Activated CD8-positive, alpha-beta memory T cell treated with anti-CD3 and anti-CD28 coated beads, Interleukin-2, amount 50 U/mL, for 1 hour (primary cell): ENCODE results near the gene PCDHGA1.
A peak's percentile ranks its signal among the peaks of the same experiment; 100 is the strongest.

Experiments used
- DNase-seq: peaks from one replicate; pipeline ENCODE4 v3.0.0-alpha.2; 2020; ENCODE audit errors: extremely low read depth

Gene PCDHGA1

DNA sequence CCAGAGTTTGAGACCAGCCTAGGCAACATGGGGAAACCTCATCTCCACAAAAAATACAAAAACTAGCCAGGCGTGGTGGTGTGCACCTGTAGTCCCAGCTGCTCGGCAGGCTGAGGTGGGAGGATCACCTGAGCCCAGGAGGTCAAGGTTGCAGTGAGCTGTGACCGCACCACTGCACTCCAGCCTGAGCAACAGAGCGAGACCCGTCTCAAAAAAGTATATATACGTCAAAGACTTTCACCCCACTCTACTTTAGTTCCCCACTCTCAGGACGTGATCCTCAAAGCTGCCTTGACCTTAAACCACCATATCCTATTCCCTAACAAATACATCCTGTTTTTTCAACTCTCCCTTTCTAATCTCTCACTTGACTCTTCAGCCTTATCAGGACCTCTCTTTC lies 199.6 kb downstream of the PCDHGA1 start:
- DNase-seq = no peak

DNA sequence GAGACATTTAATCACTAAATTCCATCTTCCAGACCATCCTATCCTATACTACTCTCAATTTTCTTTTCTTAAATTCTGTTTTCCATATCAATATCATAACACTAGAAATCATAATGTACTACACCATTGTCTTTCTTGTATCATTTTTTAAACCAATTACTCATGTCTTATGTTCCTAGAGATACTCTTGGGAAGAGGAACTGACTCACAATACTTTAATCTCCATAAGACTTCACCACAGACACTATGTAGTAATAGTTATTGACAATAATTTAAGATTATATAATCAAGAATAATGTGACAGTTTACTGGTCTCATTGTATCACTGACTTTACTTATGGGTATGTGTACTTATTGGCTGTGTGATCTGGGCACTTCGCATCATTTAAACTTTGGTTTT lies 202.4 kb downstream of the PCDHGA1 start:
- no peak for DNase-seq

DNA sequence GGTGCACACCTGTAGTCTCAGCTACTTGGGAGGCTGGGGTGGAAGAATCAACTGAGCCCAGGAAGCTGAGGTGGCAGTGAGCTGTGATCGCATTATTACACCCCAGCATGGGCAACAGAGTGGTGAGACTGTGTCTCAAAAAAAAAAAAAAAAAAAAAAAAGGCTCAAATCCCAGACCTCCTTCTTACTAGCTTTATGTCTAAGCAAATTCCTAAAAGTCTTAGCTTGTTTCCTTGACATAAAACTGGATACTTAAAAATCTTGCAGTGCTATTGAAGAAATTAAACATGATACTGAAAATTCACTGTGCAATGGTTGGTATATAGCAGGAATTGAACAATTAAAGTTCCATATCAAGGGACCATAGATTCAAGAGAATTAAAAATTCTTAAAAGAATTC lies 203.6 kb downstream of the PCDHGA1 start:
- DNase-seq = no peak

DNA sequence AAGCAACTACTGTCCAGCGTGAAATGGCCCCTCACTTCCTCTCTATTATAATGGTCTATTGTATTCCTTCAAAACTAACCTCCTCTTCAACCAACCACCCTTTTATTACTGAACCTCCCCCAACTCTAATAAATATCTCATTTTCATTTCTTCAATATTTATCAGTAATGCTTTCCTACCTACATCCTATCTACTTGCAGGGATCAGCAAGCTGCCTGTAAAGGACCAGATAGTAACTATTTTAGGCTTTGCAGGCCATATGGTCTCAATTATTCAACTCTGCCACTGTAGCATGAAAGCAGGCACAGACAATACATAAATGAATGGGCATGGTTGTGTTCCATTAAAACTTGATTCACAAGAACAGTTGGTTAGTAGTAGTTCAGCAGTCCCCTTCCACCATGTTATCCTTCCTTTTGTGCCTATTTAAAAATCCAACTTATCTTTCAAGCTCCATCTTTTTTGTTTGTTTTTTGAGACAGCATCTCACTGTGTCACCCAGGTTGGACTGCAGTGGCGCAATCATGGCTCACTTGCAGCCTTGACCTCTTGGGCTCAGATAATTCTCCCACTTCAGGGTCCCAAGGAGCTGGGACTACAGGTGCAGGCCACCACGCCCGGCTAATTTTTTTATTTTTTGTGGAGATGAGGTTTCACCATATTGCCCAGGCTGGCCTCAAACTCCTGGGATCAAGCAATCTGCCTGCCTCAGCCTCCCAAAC lies 204.3 kb downstream of the PCDHGA1 start:
- DNase-seq = no peak

DNA sequence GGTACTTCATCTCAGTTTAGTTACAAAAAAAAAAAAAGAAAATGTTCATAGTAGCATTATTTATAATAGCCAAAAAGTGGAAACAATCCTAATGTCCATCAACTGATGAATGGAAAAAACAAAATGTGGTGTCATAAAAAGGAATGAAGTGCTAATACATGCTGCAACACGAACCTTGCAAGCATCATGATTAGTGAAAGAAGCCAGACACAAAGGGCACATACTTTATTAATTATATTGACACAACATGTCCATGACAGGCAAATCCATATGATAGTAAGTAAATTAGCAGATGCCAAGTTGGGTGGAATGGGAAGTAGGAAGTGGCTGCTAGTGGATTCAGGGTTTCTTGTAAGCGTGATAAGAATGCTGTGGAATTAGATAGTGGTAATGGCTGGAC lies 212.7 kb downstream of the PCDHGA1 start:
- DNase-seq = no peak

DNA sequence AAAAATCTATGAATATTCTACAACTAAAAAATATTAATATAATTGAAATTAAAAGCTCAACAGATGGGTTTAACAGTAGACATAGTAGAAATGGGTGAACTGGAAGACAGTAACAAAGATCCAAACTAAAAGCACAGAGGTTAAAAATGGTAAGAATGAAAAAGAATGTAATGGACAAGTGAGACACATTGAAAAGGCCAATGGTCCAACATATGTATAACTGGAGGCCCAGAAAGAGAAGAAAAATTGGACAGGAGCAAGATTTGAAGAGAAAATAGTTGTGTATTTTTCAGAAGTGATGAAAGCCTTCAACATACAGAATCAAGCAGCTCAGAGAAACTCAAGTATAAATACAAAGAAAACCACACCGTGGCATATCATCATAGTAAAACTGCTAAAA lies 217.2 kb downstream of the PCDHGA1 start:
- DNase-seq = no peak

DNA sequence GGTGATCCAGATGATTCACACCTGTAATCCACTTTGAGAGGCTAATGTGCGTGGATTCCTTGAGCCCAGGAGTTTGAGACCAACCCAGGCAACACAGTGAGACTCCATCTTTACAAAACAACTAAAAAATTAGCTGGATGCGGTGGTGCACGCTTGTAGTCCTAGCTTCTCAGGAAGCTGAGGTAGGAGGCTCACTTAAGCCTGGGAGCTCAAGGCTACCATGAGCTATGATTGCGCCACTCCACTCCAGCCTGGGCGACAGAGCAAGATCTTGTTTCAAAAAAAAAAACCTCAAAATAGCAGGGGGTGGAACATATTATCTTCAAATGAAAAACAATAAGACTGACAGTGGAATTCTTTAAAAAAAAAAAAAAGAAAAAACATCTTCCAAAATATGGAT lies 217.6 kb downstream of the PCDHGA1 start:
- DNase-seq = no peak

DNA sequence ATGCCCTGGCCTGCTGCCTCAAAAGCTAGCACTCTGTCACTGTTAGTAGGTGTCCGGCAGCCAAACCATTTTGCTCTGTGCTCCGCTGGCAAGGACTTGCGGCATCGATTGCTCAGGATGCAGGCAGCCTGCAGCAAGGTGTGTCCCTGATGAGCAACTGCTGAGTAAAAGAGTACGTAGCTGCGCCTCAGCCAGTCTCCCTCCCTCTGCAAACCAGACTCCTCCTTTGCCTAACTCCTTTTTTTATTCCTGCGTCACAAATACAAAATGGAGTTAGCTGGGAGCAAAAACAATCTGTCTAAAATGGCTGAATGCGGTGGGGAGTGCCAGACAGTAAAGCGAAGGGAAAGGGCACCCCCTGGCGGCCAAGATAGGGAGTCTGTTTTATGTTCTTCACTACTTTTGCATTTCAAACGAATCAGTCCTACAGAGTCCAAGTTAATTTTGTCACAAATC lies 227.4 kb downstream of the PCDHGA1 start:
- DNase-seq = peak; percentile 43

DNA sequence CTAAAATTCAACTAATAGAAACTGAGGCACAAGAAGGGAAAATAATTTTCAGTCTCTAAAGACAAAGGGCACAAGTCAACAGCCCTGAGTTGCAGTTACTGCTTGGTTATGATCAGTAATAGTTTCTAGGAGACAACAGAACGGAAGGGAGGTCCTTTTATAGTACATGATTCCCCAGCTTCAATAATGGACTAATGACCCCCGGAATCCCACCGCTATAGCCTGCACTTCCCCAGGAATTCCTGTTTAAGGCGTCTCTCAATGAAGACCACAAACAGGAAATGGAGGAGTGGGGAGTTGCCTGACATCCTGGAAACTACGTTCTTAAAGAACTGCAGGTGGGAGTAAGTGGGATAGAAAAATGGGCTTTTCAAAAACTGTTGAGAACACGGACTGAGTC lies 227.8 kb downstream of the PCDHGA1 start:
- DNase-seq = no peak

DNA sequence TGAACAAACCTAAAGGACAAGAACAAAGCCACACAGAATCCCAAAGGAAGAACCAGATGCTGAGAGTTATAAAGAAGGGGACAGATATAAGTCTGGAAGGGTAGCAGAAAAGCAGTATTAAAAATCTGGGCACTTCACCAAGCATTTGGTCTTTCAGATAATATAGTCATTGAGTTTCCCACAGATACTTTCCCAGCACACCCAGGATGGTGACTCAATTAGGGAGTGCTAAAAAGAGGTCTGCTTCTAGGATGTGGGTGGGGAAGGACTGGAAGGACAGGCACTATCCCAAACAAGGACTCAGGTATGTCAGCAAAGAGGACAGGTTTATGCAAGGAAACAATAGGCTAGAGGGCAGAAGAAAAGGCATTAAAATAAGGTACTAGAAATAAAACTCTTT lies 229.1 kb downstream of the PCDHGA1 start:
- no peak for DNase-seq

DNA sequence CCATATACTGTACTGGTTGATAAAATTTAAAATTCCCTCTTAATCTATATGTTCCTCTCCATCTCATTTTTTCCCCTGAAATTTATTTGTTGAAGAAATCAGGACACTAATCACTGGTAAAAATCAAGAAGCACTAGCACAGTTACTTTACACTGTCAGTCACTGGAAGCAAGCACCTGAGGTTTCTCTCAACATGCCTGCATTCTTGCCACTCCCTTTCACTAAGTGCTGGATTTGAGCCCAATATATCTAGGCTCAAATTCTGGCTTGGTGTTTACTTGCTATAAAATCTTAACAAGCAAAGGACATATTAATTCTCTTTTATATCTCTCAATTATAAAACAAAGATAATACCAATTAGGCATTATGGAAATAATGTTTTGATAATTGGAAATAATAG lies 229.8 kb downstream of the PCDHGA1 start:
- DNase-seq = no peak

DNA sequence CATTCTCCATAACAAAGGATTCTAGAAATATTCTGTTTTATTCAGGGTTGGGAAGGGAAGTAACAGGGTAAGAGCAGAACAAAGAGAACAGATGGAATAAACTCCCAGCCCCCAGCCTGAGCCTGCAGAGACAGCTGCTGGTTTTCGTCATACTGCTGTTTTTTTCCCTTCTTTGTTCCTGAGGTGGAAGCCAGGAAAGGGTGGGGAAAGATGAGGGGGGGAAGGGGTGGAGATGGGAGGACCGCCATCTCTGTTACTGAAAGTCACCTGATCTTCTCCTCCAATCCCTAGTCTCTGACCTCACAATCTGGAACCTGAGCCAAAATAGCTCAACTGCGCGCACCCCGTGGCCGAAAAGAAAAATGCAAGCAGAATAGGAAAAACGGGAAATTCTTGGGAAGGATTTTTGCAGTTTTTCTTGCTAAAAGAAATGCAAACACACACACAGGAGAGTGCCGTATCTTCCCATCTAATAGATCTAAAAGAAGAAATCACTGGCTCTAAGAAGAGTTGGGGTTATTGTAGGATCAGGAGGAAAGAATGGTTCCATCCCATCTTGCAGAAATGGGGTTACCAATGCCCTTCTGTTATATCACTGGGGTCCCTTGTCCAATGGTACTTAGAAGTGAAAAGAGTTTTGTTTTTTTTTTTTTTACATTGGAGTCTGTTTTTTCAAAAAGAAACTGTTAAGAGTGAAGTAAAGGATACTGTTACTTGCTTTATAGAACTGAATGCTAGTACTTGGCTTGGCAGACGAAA lies 230.6 kb downstream of the PCDHGA1 start:
- DNase-seq = no peak
